WTC11 (cell line): Measurements from ENCODE around the gene BCAS1. TPM values are rescaled to one million over a fixed set of nuclear protein-coding genes. Genes with fewer than 3 reads are reported as not detected.

Experiments used
- ATAC-seq: fragments of 200-7000 bp; cut with Tn5 transposase; 2 replicates; pipeline ENCODE4 v1.10.0; 2021; ENCODE audit warnings: mild to moderate bottlenecking, moderate library complexity
- CTCF ChIA-PET: fragments of 300-600 bp; sonication (Branson Sonifier 250); formaldehyde crosslinking; loops from one replicate; lab custom pipeline; 2021; ENCODE audit warnings: antibody characterized with exemption; lab: Charles Lee
- POLR2A ChIA-PET: fragments of 350-600 bp; sonication (Branson Sonifier 250); formaldehyde crosslinking; loops from one replicate; lab custom pipeline; 2021; ENCODE audit warnings: antibody characterized with exemption; lab: Charles Lee
- DNase-seq: peaks from one replicate; pipeline ENCODE4 v3.0.0; 2021; ENCODE audit warnings: low spot score
- H3K27ac Mint-ChIP-seq: 2 replicates; pipeline ENCODE4 v1.8.0; 2021; ENCODE audit warnings: mixed read lengths
- H3K27me3 Mint-ChIP-seq: 2 replicates; pipeline ENCODE4 v1.8.0; 2021; ENCODE audit warnings: low read depth, mild to moderate bottlenecking, moderate library complexity, mixed read lengths
- H3K36me3 Mint-ChIP-seq: 2 replicates; pipeline ENCODE4 v1.8.0; 2021; ENCODE audit warnings: mixed read lengths
- H3K4me1 Mint-ChIP-seq: 2 replicates; pipeline ENCODE4 v1.8.0; 2022; ENCODE audit warnings: mixed read lengths
- H3K4me3 Mint-ChIP-seq: 2 replicates; pipeline ENCODE4 v1.8.0; 2021; ENCODE audit warnings: mild to moderate bottlenecking, moderate library complexity, mixed read lengths
- H3K9me3 Mint-ChIP-seq: 2 replicates; pipeline ENCODE4 v1.8.0; 2021; ENCODE audit warnings: mixed read lengths
- AFF4 ChIP-seq: sonication (generic); formaldehyde crosslinking; IDR thresholded peaks from 2 replicates; pipeline ENCODE4 v1.8.1; 2023; ENCODE audit warnings: mild to moderate bottlenecking, missing genetic modification reagents, borderline replicate concordance
- CDX4 ChIP-seq: fragments of 250-450 bp; sonication (Bioruptor Pico); IDR thresholded peaks from 2 replicates; pipeline ENCODE4 v1.9.0; 2021; ENCODE audit warnings: moderate library complexity, mild to moderate bottlenecking, inconsistent platforms, borderline replicate concordance
- E2F1 ChIP-seq: sonication (generic); formaldehyde crosslinking; IDR thresholded peaks from 2 replicates; pipeline ENCODE4 v1.8.0; 2022; ENCODE audit warnings: mild to moderate bottlenecking, missing genetic modification reagents
- EMX1 ChIP-seq: fragments of 250-450 bp; sonication (Bioruptor Pico); IDR thresholded peaks from 2 replicates; pipeline ENCODE4 v1.8.0; 2021; ENCODE audit warnings: mild to moderate bottlenecking
- ETV6 ChIP-seq: sonication (generic); formaldehyde crosslinking; IDR thresholded peaks from 2 replicates; pipeline ENCODE4 v1.8.1; 2022; ENCODE audit warnings: mild to moderate bottlenecking, missing genetic modification reagents
- IRF2 ChIP-seq: sonication (generic); formaldehyde crosslinking; IDR thresholded peaks from 2 replicates; pipeline ENCODE4 v1.8.0; 2022; ENCODE audit warnings: low read depth, missing genetic modification reagents, borderline replicate concordance
- JAZF1 ChIP-seq: fragments of 250-450 bp; sonication (Bioruptor Pico); IDR thresholded peaks from 2 replicates; pipeline ENCODE4 v1.9.0; 2021; ENCODE audit warnings: moderate library complexity, mild to moderate bottlenecking, inconsistent platforms
- MLX ChIP-seq: sonication (generic); formaldehyde crosslinking; IDR thresholded peaks from 2 replicates; pipeline ENCODE4 v1.8.1; 2023; ENCODE audit warnings: mild to moderate bottlenecking, missing genetic modification reagents, moderate library complexity
- MXD4 ChIP-seq: fragments of 250-450 bp; sonication (Bioruptor Pico); IDR thresholded peaks from 2 replicates; pipeline ENCODE4 v1.8.0; 2021; ENCODE audit warnings: mild to moderate bottlenecking, moderate library complexity, borderline replicate concordance
- SMAD3 ChIP-seq: sonication (generic); formaldehyde crosslinking; IDR thresholded peaks from 2 replicates; pipeline ENCODE4 v1.8.0; 2022; ENCODE audit warnings: missing genetic modification reagents, mild to moderate bottlenecking, borderline replicate concordance
- SMAD4 ChIP-seq: sonication (generic); formaldehyde crosslinking; IDR thresholded peaks from 2 replicates; pipeline ENCODE4 v1.8.0; 2022; ENCODE audit warnings: mild to moderate bottlenecking, missing genetic modification reagents
- TEAD4 ChIP-seq: sonication (generic); formaldehyde crosslinking; IDR thresholded peaks from 2 replicates; pipeline ENCODE4 v1.8.0; 2022; ENCODE audit warnings: mild to moderate bottlenecking, missing genetic modification reagents
- USF1 ChIP-seq: sonication (generic); formaldehyde crosslinking; IDR thresholded peaks from 2 replicates; pipeline ENCODE4 v1.8.0; 2022; ENCODE audit warnings: mild to moderate bottlenecking, missing genetic modification reagents
- ZBTB43 ChIP-seq: sonication (generic); formaldehyde crosslinking; IDR thresholded peaks from 2 replicates; pipeline ENCODE4 v1.8.1; 2023; ENCODE audit warnings: mild to moderate bottlenecking, missing genetic modification reagents
- ZNF219 ChIP-seq: sonication (generic); formaldehyde crosslinking; IDR thresholded peaks from 2 replicates; pipeline ENCODE4 v1.8.0; 2023; ENCODE audit warnings: missing genetic modification reagents, mild to moderate bottlenecking, borderline replicate concordance
- ZNF263 ChIP-seq: sonication (generic); formaldehyde crosslinking; IDR thresholded peaks from 2 replicates; pipeline ENCODE4 v1.8.1; 2022; ENCODE audit warnings: low read depth, mild to moderate bottlenecking, moderate library complexity, missing genetic modification reagents
- ZNF317 ChIP-seq: sonication (generic); formaldehyde crosslinking; IDR thresholded peaks from 2 replicates; pipeline ENCODE4 v1.8.1; 2023; ENCODE audit warnings: low read depth, mild to moderate bottlenecking, moderate library complexity, missing genetic modification reagents, borderline replicate concordance
- ZNF396 ChIP-seq: fragments of 250-450 bp; sonication (Bioruptor Pico); IDR thresholded peaks from 2 replicates; pipeline ENCODE4 v1.8.0; 2021; ENCODE audit warnings: mild to moderate bottlenecking, moderate library complexity, borderline replicate concordance
- ZNF425 ChIP-seq: fragments of 250-450 bp; sonication (Bioruptor Pico); conservative IDR thresholded peaks from 2 replicates; pipeline ENCODE4 v1.9.0; 2021; ENCODE audit warnings: mild to moderate bottlenecking
- ZNF671 ChIP-seq: fragments of 250-450 bp; sonication (Bioruptor Pico); IDR thresholded peaks from 2 replicates; pipeline ENCODE4 v1.8.0; 2021; ENCODE audit warnings: mild to moderate bottlenecking
- total RNA-seq: library from RNA; stranded (reverse); gene quantifications from 3 replicates; pipeline ENCODE4 v1.2.3, GENCODE V29; 2021

BCAS1 gene
- total RNA-seq, 1 experiment from 2014 or later: 0.11 TPM

- TF ChIP-seq JAZF1: no peak
- no peak for TF ChIP-seq ZNF671
Observed at GRCh38 chr20:54047720-54048119, 22.7 kb downstream of the BCAS1 start (continued).

GRCh38 chr20:54047048-54047447 lies 23.3 kb downstream of the BCAS1 start:
- H3K27ac Mint-ChIP-seq: no peak overlapping the region
- no peaks in the 10 kb centered on the region; the same call in 1 of the 2 replicates for H3K27me3 Mint-ChIP-seq
- POLR2A ChIA-PET: no interaction called here
- H3K4me1 Mint-ChIP-seq: peaks cover 5% of the 10 kb centered on the region
- no peak for DNase-seq
- TF ChIP-seq MXD4 (CRISPR knock-in tag): no peak
- no peak for TF ChIP-seq ZNF425 (CRISPR knock-in tag)
- no peak for TF ChIP-seq IRF2
- TF ChIP-seq ZNF263 (CRISPR knock-in tag): no peak
- no peak for TF ChIP-seq EMX1 (CRISPR knock-in tag)
- TF ChIP-seq MLX (CRISPR knock-in tag): no peak
- TF ChIP-seq ZBTB43 (CRISPR knock-in tag): no peak
- no peak for TF ChIP-seq ZNF396 (CRISPR knock-in tag)
- no peak for TF ChIP-seq CDX4 (CRISPR knock-in tag)
- no peak for TF ChIP-seq SMAD3 (CRISPR knock-in tag)
- TF ChIP-seq USF1 (CRISPR knock-in tag): no peak
- TF ChIP-seq ZNF219 (CRISPR knock-in tag): no peak
- TF ChIP-seq SMAD4 (CRISPR knock-in tag): no peak
- TF ChIP-seq E2F1 (CRISPR knock-in tag): no peak
- TF ChIP-seq AFF4 (CRISPR knock-in tag): no peak
- TF ChIP-seq ZNF671: no peak
- TF ChIP-seq TEAD4 (CRISPR knock-in tag): no peak
- TF ChIP-seq ETV6 (CRISPR knock-in tag): no peak
- TF ChIP-seq ZNF317 (CRISPR knock-in tag): no peak
- no peak for TF ChIP-seq JAZF1
- no peak for ATAC-seq
- peaks cover 16% of the 10 kb centered on the region for H3K9me3 Mint-ChIP-seq
- H3K36me3 Mint-ChIP-seq: peaks cover 3% of the 10 kb centered on the region; the same call in 1 of the 2 replicates
- CTCF ChIA-PET: no interaction called here
- H3K4me3 Mint-ChIP-seq: no peak overlapping the region
